ENCODE results near the gene PTGFRN. TPM values are rescaled to one million over a fixed set of nuclear protein-coding genes. Genes with fewer than 3 reads are reported as not detected.

The PTGFRN gene
- total and polyA plus RNA-seq, 2 of the 4 experiments (the other 2 are of a cell fraction): 0.90 to 1.1 TPM

DNA sequence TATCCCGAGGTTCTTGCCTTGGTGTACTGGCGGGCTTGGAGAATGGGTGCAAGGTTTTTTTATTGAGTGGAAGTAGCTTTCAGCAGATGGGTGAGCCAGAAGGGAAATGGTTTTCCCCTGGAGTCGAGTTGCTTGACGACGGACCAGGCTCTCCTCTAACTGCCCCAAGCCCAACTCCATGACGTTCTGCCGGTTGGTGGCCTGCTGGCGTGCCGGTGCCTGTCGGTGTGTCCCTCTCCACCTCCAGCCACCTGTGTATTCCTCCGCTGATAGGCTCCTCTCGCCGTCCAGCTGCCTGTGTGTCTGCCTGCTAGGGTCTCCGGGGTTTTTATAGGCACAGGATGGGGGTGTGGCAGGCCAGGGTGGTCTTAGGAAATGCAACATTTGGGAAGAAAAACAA, 34.3 kb upstream of the PTGFRN start:
- Histone ChIP-seq H3K4me2 (ENCODE audit: low read depth, low read length) (no peak overlapping the region), H2AFZ (replicated peaks; ENCODE audit: low read length, poor library complexity) (no peak overlapping the region), H3K27ac (ENCODE audit: insufficient read depth, low read length) (no peak overlapping the region), H2BK20ac (ENCODE audit: low read depth, low read length) (no peak overlapping the region), H3K14ac (replicated peaks; ENCODE audit: low read depth, low read length) (no peak overlapping the region), H3K4me1 (ENCODE audit: control insufficient read depth, insufficient read depth, low read length) (peaks cover 5% of the 10 kb centered on the region), H4K20me1 (ENCODE audit: insufficient read depth, low read length) (no peaks in the 10 kb centered on the region), H4K5ac (ENCODE audit: low read depth, low read length) (no peak overlapping the region), H2AK5ac (ENCODE audit: low read depth, low read length) (no peak overlapping the region), H3K36me3 (ENCODE audit: control insufficient read depth, insufficient read depth, low read length) (no peaks in the 10 kb centered on the region), H2BK5ac (ENCODE audit: low read depth, low read length, poor library complexity, severe bottlenecking) (no peak overlapping the region), H3K9me1 (ENCODE audit: insufficient read depth, low read length) (no peaks in the 10 kb centered on the region), H2AK9ac (replicated peaks; ENCODE audit: low read depth, low read length, poor library complexity) (no peak overlapping the region), H3K4me3 (ENCODE audit: insufficient read depth, low read depth, low read length) (no peak overlapping the region), H3K79me1 (ENCODE audit: low read depth in 1 of 2, low read length in 2 of 2) (no peaks in the 10 kb centered on the region), H3K23ac (ENCODE audit: low read depth, low read length) (no peak overlapping the region), H3K18ac (ENCODE audit: low read depth, low read length) (no peak overlapping the region), H4K91ac (ENCODE audit: insufficient read depth, low read depth, low read length) (no peak overlapping the region), H3K4ac (ENCODE audit: low read depth, low read length) (no peak overlapping the region), H4K8ac (ENCODE audit: low read depth in 2 of 2, low read length in 2 of 2) (no peak overlapping the region), H2BK15ac (ENCODE audit: low read depth, low read length) (no peak overlapping the region), H3K9ac (ENCODE audit: low read depth, low read length) (no peak overlapping the region), H3K56ac (ENCODE audit: extremely low read depth, insufficient read depth, low read length) (no peak overlapping the region), H3K9me3 (ENCODE audit: control insufficient read depth, insufficient read depth, low read length) (no peaks in the 10 kb centered on the region), H2BK120ac (ENCODE audit: low read depth, low read length) (no peak overlapping the region), H3K27me3 (ENCODE audit: control insufficient read depth, insufficient read depth, low read length) (no peaks in the 10 kb centered on the region)
- no peak for DNase-seq
- ChIA-PET CTCF (no interaction called here), POLR2A (ENCODE audit: unreplicated experiment) (no interaction called here)
- dilution Hi-C loops (cut with HindIII; ENCODE audit: low sequenced_read_pairs, unreplicated experiment): no loop called here
- BruUV-seq (replicated peaks): no TSS peak
- TF ChIP-seq BHLHE40 (IDR thresholded peaks at IDR 0.05; ENCODE audit: low read depth, low read length) (no peak), SMC3 (IDR thresholded peaks at IDR 0.05; ENCODE audit: low read depth, low read length) (no peak), NFE2L2 (IDR thresholded peaks at IDR 0.05; ENCODE audit: low read depth, low read length) (no peak), RCOR1 (IDR thresholded peaks at IDR 0.05; ENCODE audit: insufficient replicate concordance, low read length) (no peak), MAFK (IDR thresholded peaks at IDR 0.05; ENCODE audit: low read depth, low read length) (no peak), CHD1 (IDR thresholded peaks at IDR 0.05; ENCODE audit: low read depth, low read length) (no peak), RFX5 (IDR thresholded peaks at IDR 0.05; ENCODE audit: low read depth, low read length) (no peak), MXI1 (IDR thresholded peaks at IDR 0.05; ENCODE audit: borderline replicate concordance, low read depth, low read length) (no peak), MAZ (IDR thresholded peaks at IDR 0.05; ENCODE audit: borderline replicate concordance, low read depth, low read length) (no peak), FOS (IDR thresholded peaks at IDR 0.05; ENCODE audit: low read depth, low read length) (no peak), CEBPB (IDR thresholded peaks at IDR 0.05; ENCODE audit: low read depth, low read length) (no peak), POLR2A (IDR thresholded peaks at IDR 0.05; ENCODE audit: low read depth, low read length) (no peak), RAD21 (IDR thresholded peaks at IDR 0.05; ENCODE audit: low read length) (no peak)
- TF ChIP-seq, protein P1, sequence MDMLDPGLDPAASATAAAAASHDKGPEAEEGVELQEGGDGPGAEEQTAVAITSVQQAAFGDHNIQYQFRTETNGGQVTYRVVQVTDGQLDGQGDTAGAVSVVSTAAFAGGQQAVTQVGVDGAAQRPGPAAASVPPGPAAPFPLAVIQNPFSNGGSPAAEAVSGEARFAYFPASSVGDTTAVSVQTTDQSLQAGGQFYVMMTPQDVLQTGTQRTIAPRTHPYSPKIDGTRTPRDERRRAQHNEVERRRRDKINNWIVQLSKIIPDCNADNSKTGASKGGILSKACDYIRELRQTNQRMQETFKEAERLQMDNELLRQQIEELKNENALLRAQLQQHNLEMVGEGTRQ (IDR thresholded peaks at IDR 0.05; ENCODE audit: low read depth, low read length): no peak
- TF ChIP-seq, protein P2, sequence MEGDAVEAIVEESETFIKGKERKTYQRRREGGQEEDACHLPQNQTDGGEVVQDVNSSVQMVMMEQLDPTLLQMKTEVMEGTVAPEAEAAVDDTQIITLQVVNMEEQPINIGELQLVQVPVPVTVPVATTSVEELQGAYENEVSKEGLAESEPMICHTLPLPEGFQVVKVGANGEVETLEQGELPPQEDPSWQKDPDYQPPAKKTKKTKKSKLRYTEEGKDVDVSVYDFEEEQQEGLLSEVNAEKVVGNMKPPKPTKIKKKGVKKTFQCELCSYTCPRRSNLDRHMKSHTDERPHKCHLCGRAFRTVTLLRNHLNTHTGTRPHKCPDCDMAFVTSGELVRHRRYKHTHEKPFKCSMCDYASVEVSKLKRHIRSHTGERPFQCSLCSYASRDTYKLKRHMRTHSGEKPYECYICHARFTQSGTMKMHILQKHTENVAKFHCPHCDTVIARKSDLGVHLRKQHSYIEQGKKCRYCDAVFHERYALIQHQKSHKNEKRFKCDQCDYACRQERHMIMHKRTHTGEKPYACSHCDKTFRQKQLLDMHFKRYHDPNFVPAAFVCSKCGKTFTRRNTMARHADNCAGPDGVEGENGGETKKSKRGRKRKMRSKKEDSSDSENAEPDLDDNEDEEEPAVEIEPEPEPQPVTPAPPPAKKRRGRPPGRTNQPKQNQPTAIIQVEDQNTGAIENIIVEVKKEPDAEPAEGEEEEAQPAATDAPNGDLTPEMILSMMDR (conservative IDR thresholded peaks at IDR 0.05; ENCODE audit: low read depth, low read length): no peak
- TF ChIP-seq, protein P3, sequence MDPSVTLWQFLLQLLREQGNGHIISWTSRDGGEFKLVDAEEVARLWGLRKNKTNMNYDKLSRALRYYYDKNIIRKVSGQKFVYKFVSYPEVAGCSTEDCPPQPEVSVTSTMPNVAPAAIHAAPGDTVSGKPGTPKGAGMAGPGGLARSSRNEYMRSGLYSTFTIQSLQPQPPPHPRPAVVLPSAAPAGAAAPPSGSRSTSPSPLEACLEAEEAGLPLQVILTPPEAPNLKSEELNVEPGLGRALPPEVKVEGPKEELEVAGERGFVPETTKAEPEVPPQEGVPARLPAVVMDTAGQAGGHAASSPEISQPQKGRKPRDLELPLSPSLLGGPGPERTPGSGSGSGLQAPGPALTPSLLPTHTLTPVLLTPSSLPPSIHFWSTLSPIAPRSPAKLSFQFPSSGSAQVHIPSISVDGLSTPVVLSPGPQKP (IDR thresholded peaks at IDR 0.05; ENCODE audit: borderline replicate concordance, low read depth, low read length): no peak
- 70% methylated on average over 2 of the region's 14 CpGs; no CpG with 5 or more reads in 1 of the 2 experiments for WGBS, 2 experiments (ENCODE audit: extremely low coverage in 2 of 2, insufficient read length in 1 of 2)
- in situ Hi-C loops (cut with MboI; ENCODE audit: low sequenced_read_pairs): no loop called here
- ATAC-seq (ENCODE audit: low read depth): no peak
- intact Hi-C loops (cut with micrococcal nuclease): no loop called here
